HG03460 (cell line): Measurements from ENCODE around the gene CRACR2A.

ENCODE experiments used
- ATAC-seq: cut with Tn5 transposase; IDR thresholded peaks from one replicate; pipeline ENCODE4 v1.9.1; 2021; ENCODE audit not compliant: unreplicated experiment

The CRACR2A gene

DNA sequence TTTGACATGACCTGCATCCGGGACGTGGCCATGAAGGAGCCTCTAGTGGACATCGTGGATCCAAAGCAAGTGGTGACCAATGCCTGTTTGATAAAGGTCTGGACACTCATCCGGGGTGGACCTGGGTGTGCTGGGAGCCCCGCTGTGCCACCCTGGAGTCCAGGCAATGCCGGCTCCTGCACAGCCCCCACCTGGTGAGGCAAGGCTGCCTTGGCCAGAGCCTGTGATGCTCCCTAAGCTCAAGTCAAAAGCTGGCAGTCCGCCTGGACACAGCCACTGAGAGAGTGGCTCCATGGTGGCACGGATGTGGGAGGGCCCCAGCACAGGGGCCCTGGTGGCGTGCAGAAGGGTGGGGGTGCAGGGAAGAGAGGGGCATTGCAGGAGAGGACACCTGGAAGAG, 176.0 kb downstream of the CRACR2A start:
- no peak for ATAC-seq

DNA sequence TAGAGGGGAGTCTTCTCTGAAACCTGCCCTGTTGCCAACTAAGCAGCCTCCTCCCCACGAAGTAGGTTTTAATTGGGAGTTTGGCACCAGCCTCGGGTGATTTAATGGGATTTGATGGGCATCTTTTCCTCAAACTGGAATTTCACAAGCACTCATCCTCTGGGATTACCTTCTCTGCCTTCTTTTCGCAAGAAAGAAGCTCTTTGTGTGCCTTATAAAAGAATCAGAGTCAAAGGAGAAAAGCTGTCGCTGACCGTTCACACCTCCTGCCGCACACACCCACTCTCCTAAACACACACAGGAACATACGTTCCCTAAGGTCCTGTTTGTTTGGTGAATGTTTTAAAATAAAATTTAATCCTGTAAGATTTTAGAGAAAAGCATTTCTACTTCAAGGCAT, 177.9 kb downstream of the CRACR2A start:
- no peak for ATAC-seq

DNA sequence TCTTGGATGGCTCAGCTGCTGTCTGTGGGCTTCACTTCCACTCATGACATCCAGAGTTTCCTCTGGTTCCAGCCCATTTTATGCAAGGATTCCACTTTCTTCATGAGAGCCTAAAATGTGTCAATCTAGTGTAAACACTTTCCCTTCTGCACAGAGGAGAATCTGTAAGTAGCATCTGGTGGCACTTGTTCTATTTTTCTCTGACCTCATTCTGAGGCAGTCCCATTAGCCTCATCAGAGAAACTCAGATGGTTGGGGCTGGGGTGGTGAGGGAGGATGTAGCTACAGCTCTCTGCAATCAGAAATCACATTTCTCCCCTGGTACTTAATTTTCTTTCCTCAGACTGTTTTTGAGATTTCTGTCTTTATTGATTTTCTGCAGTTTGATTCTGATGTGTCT, 180.3 kb downstream of the CRACR2A start:
- ATAC-seq, result no peak

DNA sequence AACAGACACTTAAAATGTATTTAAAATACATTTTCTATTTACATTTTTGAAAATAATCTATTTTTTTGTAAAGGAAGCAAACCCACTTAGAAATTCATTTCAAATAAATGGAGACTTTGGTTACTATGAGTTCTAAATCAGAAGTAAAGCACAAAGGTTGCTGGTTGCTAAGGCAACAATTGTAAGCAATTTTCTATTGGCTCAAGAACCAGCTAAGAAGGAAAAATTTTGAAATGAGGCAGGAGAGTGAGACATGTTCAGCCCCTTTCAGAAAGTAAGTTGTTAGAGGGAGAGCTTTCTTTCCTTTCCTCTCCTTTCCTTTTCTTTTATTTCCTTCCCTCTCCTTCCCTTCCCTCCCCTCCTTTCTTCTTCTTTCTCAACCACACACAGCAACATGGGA, 181.2 kb downstream of the CRACR2A start:
- ATAC-seq, result no peak

DNA sequence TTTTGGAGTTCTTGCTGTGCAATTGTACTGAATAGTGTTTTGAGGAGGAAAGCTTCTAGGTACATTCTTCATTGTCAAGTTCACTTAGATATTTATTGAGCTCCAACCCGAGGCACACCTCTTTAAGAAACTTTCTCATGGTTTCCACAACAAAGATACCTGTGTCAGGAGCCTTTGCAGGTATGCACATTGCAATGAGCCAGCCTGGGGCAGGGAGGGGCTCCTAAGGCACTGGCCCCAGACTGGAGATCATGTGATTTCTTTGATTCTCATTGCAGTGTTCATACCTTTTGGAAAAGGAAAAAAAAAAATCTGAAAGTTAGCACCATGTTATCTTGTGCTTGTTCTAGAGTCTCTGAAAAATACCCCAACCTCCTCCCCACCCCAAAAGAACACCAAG, 181.6 kb downstream of the CRACR2A start:
- no peak for ATAC-seq

GRCh38 chr12:3568695-3569094, 184.2 kb downstream of the CRACR2A start:
- no peak for ATAC-seq

GRCh38 chr12:3565985-3566384, 186.9 kb downstream of the CRACR2A start:
- ATAC-seq, result no peak
